Raji (cell line): ENCODE results near the gene LGR4.

ENCODE experiments used
- POLR2A ChIP-seq: IDR thresholded peaks from 2 replicates; pipeline ENCODE4 v1.6.1; 2011; ENCODE audit warnings: low read depth, low read length, control low read depth; ENCODE audit not compliant: insufficient read depth

LGR4 gene

GRCh38 chr11:27455667-27456066 lies 16.9 kb downstream of the LGR4 start:
- no peak for TF ChIP-seq POLR2A

GRCh38 chr11:27453701-27454100 lies 18.9 kb downstream of the LGR4 start:
- no peak for TF ChIP-seq POLR2A

GRCh38 chr11:27452147-27452546 lies 20.4 kb downstream of the LGR4 start:
- no peak for TF ChIP-seq POLR2A

- no peak for TF ChIP-seq POLR2A
Measured at GRCh38 chr11:27451244-27451965, 21.2 kb downstream of the LGR4 start.

GRCh38 chr11:27447288-27448183 lies 25.1 kb downstream of the LGR4 start:
- no peak for TF ChIP-seq POLR2A

GRCh38 chr11:27445625-27446024 lies 27.0 kb downstream of the LGR4 start:
- no peak for TF ChIP-seq POLR2A

GRCh38 chr11:27444801-27445215 lies 27.8 kb downstream of the LGR4 start:
- TF ChIP-seq POLR2A: no peak

- no peak for TF ChIP-seq POLR2A
Measured at GRCh38 chr11:27443746-27444507, 28.7 kb downstream of the LGR4 start.

- TF ChIP-seq POLR2A: no peak
Measured at GRCh38 chr11:27443227-27443626, 29.4 kb downstream of the LGR4 start.

- TF ChIP-seq POLR2A: no peak
Measured at GRCh38 chr11:27440090-27440489, 32.5 kb downstream of the LGR4 start.

GRCh38 chr11:27438595-27438981 lies 34.0 kb downstream of the LGR4 start:
- TF ChIP-seq POLR2A: no peak

GRCh38 chr11:27437829-27438594 lies 34.6 kb downstream of the LGR4 start:
- TF ChIP-seq POLR2A: no peak

- no peak for TF ChIP-seq POLR2A
Measured at GRCh38 chr11:27436916-27437315, 35.7 kb downstream of the LGR4 start.

GRCh38 chr11:27433742-27434141 lies 38.8 kb downstream of the LGR4 start:
- TF ChIP-seq POLR2A: no peak

- TF ChIP-seq POLR2A: no peak
Measured at GRCh38 chr11:27431808-27432207, 40.8 kb downstream of the LGR4 start.
